A673 (cell line): Measurements from ENCODE around the gene CASP1.

Experiments used
- CTCF ChIP-seq: fragments of 300-800, 200-600 bp; sonication (generic); conservative IDR thresholded peaks from 2 replicates; pipeline ENCODE4 v1.5.1; 2017; ENCODE audit warnings: low read depth, mild to moderate bottlenecking, antibody characterized with exemption, low read length, moderate library complexity, mixed read lengths
- EZH2 ChIP-seq: fragments of 200-600 bp; sonication (generic); IDR thresholded peaks from 2 replicates; pipeline ENCODE4 v1.6.1; 2017; ENCODE audit warnings: borderline replicate concordance, low read depth, mild to moderate bottlenecking, mixed read lengths, antibody characterized with exemption, low read length; ENCODE audit not compliant: poor library complexity, severe bottlenecking

DNA sequence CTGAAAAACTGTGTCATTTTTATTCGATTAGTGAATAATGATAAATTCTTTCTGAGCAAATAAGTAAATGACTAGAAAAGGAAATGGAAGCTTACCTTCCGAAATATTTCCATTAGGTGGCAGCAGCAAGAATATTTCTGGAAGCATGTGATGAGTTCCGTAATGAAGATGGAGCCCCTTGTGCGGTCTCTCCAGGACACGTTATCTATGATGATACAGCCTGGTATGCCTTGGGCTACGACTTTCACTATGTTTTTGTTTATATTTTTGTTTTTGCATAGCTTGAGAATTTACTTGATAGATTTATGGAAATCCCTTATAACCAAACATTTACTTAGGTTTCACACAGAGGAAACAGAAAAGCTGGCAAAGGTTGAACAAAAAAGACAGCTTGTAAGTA lies 37.7 kb downstream of the CASP1 start:
- TF ChIP-seq CTCF (peak; percentile 62), EZH2 (no peak)
